ENCODE measurements around the gene ACOT7.

Gene ACOT7

GRCh38 chr1:6417961-6418667 is 24.5 kb upstream of the ACOT7 start:
- Histone ChIP-seq H3K27ac (replicated peaks) (no peak overlapping the region), H3K4me3 (replicated peaks; ENCODE audit: insufficient read depth, low read length) (no peak overlapping the region), H3K27me3 (ENCODE audit: insufficient read depth, poor library complexity, severe bottlenecking) (peaks cover 69% of the 10 kb centered on the region)
- DNase-seq (ENCODE audit: low read depth in 1 of 2, low spot score in 1 of 2): no peak
- no peak for TF ChIP-seq SPI1 (IDR thresholded peaks at IDR 0.05; ENCODE audit: borderline replicate concordance, low read depth)
- no peak for TF ChIP-seq POLR2AphosphoS5 (IDR thresholded peaks at IDR 0.05; ENCODE audit: low read depth)
- no peak for TF ChIP-seq GABPA (IDR thresholded peaks at IDR 0.05; ENCODE audit: low read depth)
- TF ChIP-seq, protein P1, sequence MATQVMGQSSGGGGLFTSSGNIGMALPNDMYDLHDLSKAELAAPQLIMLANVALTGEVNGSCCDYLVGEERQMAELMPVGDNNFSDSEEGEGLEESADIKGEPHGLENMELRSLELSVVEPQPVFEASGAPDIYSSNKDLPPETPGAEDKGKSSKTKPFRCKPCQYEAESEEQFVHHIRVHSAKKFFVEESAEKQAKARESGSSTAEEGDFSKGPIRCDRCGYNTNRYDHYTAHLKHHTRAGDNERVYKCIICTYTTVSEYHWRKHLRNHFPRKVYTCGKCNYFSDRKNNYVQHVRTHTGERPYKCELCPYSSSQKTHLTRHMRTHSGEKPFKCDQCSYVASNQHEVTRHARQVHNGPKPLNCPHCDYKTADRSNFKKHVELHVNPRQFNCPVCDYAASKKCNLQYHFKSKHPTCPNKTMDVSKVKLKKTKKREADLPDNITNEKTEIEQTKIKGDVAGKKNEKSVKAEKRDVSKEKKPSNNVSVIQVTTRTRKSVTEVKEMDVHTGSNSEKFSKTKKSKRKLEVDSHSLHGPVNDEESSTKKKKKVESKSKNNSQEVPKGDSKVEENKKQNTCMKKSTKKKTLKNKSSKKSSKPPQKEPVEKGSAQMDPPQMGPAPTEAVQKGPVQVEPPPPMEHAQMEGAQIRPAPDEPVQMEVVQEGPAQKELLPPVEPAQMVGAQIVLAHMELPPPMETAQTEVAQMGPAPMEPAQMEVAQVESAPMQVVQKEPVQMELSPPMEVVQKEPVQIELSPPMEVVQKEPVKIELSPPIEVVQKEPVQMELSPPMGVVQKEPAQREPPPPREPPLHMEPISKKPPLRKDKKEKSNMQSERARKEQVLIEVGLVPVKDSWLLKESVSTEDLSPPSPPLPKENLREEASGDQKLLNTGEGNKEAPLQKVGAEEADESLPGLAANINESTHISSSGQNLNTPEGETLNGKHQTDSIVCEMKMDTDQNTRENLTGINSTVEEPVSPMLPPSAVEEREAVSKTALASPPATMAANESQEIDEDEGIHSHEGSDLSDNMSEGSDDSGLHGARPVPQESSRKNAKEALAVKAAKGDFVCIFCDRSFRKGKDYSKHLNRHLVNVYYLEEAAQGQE (IDR thresholded peaks at IDR 0.05; ENCODE audit: insufficient replicate concordance, low read depth): no peak
- no peak for TF ChIP-seq CTCF (IDR thresholded peaks at IDR 0.05; ENCODE audit: insufficient read depth, low read length)

GRCh38 chr1:6416906-6417305 is 23.3 kb upstream of the ACOT7 start:
- peaks cover 62% of the 10 kb centered on the region for H3K27me3 ChIP-seq (ENCODE audit: insufficient read depth, poor library complexity, severe bottlenecking)
- H3K27ac ChIP-seq (replicated peaks): no peak overlapping the region
- DNase-seq (ENCODE audit: low read depth in 1 of 2, low spot score in 1 of 2): no peak
- TF ChIP-seq POLR2AphosphoS5 (IDR thresholded peaks at IDR 0.05; ENCODE audit: low read depth) (no peak), CTCF (IDR thresholded peaks at IDR 0.05; ENCODE audit: insufficient read depth, low read length) (no peak), SPI1 (IDR thresholded peaks at IDR 0.05; ENCODE audit: borderline replicate concordance, low read depth) (no peak), GABPA (IDR thresholded peaks at IDR 0.05; ENCODE audit: low read depth) (no peak)
- TF ChIP-seq, protein P1 (IDR thresholded peaks at IDR 0.05; ENCODE audit: insufficient replicate concordance, low read depth): no peak
- H3K4me3 ChIP-seq (replicated peaks; ENCODE audit: insufficient read depth, low read length): no peak overlapping the region

DNA sequence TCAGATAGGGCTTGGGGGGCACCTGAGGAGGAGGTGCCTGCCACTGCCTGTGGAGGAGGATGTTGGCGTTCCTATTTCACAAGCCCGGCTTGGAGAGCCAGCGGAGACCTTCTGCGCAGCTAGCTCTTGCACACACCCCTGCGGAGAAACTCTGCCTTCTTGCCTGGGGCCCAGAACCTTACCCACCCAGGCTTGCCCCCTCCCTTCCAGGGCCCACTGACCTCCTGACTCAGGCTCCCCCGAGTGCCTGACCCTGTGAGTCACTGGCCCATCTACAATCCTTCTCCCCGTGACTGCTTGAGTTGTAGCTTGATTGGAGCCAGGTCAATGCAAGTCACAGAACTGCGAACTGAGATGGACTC is 22.7 kb upstream of the ACOT7 start:
- TF ChIP-seq POLR2AphosphoS5 (IDR thresholded peaks at IDR 0.05; ENCODE audit: low read depth): no peak
- no peak for TF ChIP-seq GABPA (IDR thresholded peaks at IDR 0.05; ENCODE audit: low read depth)
- no peak for TF ChIP-seq CTCF (IDR thresholded peaks at IDR 0.05; ENCODE audit: insufficient read depth, low read length)
- TF ChIP-seq SPI1 (IDR thresholded peaks at IDR 0.05; ENCODE audit: borderline replicate concordance, low read depth): no peak
- TF ChIP-seq, protein P1 (IDR thresholded peaks at IDR 0.05; ENCODE audit: insufficient replicate concordance, low read depth): no peak
- no peak overlapping the region for H3K4me3 ChIP-seq (replicated peaks; ENCODE audit: insufficient read depth, low read length)
- no peak overlapping the region for H3K27ac ChIP-seq (replicated peaks)
- DNase-seq (ENCODE audit: low read depth in 1 of 2, low spot score in 1 of 2): peak in 1 of 2 experiments; percentile 43
- peaks cover 58% of the 10 kb centered on the region for H3K27me3 ChIP-seq (ENCODE audit: insufficient read depth, poor library complexity, severe bottlenecking)

Measured in HL-60 (cell line).